EL (cell line): Measurements from ENCODE around the gene FOXF1.

ENCODE experiments used
- DNase-seq: peaks from one replicate; pipeline ENCODE4 v3.0.0-alpha.2; 2016

The FOXF1 gene

GRCh38 chr16:86510465-86511261 lies at the start of gene FOXF1:
FOXF1 (plus strand) TSS chr16:86510527; CDS start chr16:86510570, 43 bp downstream.
- DNase-seq = peak; percentile 75

DNA sequence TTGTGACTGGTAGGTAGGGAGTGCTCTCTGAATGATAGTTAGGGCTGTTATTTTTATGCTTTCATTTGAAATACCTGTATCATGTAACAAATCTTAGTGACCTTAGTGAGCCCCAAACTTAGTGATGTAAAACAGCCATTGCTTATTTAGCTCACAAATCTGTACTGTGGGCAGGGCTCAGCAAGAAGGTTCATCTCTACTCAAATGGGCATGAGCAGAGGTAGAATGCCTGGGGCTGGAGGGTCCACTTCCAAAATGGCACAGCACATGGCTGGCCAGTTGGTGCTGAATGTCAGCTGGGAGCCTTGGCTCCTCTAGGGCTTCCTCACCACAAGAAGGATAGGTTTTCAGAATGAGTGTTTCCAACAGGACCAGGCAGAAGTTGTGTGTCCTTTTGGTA lies 49.3 kb upstream of the FOXF1 start:
- no peak for DNase-seq

DNA sequence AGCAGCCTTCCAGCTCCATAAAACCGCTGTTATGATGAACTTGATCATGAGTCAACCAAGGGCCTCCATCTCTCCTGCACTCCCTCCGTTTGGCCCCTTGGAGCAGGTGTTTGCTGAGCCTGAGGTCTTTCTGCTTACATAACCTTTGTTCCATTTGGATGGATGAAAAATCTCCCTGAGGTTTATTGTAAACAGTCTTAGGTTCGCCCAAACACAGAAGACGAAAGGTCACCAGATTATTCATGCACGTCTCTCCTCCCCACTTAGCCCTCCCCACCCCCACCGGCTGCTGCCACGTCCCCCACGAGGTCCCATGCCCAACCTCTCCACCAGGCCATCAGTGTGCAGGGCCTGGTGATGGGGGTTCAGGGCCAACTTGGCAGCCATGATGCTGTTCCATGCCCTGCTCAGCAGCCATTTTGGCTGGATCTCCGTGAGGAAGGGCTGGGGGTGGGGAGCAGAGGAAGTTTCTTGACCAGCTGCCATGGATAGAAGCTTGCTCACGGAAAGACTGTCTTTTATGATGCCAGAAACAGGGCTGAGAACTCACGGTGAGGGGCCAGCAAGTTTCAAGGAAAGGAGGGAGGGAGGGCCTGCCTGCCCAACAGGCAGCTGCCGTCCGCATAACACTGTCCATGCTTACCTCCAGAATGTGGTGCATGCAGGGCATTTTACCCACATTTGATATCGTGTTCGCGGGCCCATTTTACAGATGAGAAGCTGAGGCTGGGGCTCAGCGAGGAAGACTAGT lies 47.8 kb upstream of the FOXF1 start:
- no peak for DNase-seq

GRCh38 chr16:86464044-86464443 lies 46.3 kb upstream of the FOXF1 start:
- DNase-seq = no peak

DNA sequence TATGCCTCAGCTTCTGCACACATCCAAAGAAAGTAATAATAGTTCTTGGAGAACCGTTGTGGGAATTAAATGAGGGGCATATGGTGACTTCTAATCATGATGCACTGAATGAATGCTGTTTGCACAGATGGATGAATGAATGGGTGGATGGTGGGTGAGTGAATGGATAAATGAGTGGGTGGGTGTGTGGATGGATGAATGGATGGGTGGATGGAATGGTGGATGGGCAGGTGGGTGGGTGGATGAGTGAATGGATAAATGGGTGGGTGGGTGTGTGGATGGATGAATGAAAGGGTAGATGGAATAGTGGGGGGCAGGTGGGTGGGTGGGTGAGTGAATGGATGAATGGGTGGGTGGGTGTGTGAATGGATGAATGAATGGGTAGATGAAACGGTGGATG lies 44.9 kb upstream of the FOXF1 start:
- DNase-seq = no peak

GRCh38 chr16:86466696-86467406 lies 43.5 kb upstream of the FOXF1 start:
- DNase-seq = no peak

- no peak for DNase-seq
Observed at GRCh38 chr16:86467490-86467889, 42.8 kb upstream of the FOXF1 start.

DNA sequence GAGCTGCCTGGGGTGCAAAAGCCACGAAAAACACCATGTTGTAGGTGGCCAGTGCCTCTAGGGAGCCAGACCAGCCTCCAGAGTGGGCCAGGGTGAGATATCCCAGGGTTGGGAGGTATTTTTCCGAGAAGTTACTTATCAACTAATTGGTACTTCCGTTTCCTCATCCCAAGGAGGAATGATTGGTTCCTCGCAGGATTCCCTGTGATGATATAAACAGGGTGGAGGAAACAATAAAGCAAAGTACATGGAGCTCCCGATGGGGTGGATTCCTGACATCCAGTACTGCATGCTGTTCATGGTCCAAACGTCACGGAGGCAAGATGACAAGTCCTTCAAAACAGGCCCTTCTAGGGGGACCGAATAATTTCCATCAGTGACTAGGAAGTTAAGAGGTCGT lies 39.4 kb upstream of the FOXF1 start:
- no peak for DNase-seq

DNA sequence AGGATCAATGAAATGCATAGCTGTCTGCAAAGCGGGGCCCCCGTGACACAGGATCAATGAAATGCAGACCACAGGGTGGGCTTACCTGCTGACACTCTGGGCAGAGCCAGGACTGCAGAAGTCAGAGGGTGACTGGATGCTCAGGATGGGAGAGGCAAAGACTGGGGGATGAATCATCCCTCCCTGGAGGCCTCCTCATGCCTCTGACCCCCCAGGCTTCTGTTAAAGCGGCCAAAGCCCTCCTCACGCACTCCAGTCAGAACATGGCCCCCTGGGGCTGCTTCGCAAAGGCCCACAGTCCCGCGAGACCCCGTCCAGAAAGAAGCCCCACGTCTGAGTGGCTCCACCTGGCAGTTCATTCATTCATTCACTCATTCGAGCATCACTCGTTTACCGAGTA lies 38.4 kb upstream of the FOXF1 start:
- DNase-seq = peak; percentile 12

- no peak for DNase-seq
Observed at GRCh38 chr16:86472366-86472765, 38.0 kb upstream of the FOXF1 start.

DNA sequence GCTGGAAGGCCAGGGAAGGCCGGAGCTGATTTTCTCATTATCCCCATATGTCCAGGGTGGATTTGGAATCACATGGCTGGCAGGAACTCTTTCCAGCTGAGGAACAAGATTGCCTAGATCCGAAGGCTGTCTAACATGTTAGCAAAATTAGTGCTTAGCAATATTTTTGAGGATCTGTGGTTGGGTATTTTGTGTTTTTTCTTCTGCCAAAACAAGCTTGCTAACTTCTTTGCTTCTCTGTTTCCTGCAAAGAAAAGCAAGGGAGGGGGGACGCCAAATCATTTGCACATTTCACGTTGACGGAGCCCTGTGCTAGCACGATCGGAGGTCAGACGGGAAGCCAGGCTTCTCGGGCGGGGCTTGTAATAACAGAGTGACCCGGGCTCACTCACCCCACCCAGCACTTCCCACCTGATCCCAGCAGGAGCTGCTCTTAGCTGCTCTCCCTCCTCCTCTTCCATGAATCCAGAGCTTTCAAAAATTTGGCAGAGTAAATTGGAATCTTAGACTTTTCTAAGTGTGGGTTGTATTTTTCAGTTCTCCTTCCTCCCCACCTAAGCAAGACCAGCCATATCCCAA lies 33.3 kb upstream of the FOXF1 start:
- no peak for DNase-seq

- peak; percentile 17 for DNase-seq
Observed at GRCh38 chr16:86477642-86478041, 32.7 kb upstream of the FOXF1 start.

DNA sequence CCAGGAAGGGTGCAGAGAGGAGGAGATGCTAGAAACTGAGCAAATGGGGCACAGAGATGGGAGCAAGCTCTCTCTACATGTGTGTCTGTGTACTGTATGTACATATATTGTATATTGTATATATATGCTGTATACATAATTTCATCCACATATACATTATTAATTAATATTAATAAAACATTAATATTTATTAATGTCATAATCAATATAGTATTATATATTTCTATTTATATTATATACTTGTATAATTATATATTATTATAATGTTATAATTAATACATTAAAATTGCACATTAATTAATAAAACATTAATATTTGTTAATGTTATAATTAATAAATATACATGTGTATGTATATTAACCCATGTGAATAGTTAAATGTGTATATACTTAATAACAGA lies 31.5 kb upstream of the FOXF1 start:
- no peak for DNase-seq

GRCh38 chr16:86479419-86479818 lies 30.9 kb upstream of the FOXF1 start:
- peak; percentile 47 for DNase-seq

GRCh38 chr16:86480444-86480843 lies 29.9 kb upstream of the FOXF1 start:
- no peak for DNase-seq

DNA sequence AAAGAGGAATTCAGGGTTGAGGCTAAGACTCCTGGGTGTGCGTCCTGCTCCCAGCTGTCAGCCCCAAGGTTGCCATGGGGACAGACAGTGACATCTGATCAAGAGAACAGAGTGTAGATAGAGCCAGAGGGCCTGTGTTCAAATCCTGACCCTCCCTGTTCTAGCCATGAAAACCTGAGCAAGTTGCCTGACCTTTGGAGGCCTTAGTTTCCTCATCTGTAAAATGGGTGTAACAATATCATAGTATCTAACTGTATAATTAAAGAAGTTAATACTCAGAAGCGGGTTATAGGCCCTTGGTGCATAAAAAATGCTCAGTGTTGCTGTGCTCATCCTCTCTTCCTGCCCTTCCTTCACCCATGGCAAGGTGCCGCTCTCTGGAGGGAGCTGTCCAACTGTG lies 28.7 kb upstream of the FOXF1 start:
- no peak for DNase-seq

- DNase-seq = no peak
Observed at GRCh38 chr16:86484240-86484639, 26.1 kb upstream of the FOXF1 start.

DNA sequence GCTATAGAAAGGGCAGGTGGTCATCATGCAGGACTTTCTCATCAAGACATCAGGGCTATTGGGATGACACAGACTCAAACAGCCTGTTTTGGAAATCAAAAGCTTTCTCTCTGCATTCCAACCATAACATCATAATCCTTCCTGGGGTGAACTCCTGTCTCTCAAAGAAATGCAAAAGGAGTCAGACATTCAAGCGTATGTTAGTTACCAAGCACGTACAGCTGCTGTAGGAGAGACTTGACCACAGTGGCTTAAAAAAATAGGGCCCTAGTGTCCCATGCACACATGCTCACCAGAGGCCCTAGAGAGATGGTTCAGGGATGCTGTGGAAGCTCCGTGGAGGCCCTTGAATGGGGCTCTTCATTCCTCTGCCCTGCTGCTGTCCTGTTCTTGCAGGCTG lies 24.6 kb upstream of the FOXF1 start:
- DNase-seq = no peak

- no peak for DNase-seq
Observed at GRCh38 chr16:86490859-86491639, 19.3 kb upstream of the FOXF1 start.

- DNase-seq = no peak
Observed at GRCh38 chr16:86491640-86492023, 18.7 kb upstream of the FOXF1 start.

GRCh38 chr16:86492267-86492960 lies 17.9 kb upstream of the FOXF1 start:
- no peak for DNase-seq
